Activated CD4-positive, alpha-beta memory T cell treated with anti-CD3 and anti-CD28 coated beads, Interleukin-2, amount 10 ng/mL, durations not matched to agents 7 days and 5 days (primary cell): ENCODE data around the gene SEZ6L. TPM values are rescaled to one million over a fixed set of nuclear protein-coding genes. Genes with fewer than 3 reads are reported as not detected.

Experiments
- CTCF ChIA-PET: fragments of 350-600 bp; sonication (Branson Sonifier 250); formaldehyde crosslinking; loops from one replicate; lab custom pipeline; 2021; ENCODE audit warnings: antibody characterized with exemption, inconsistent platforms; lab: Charles Lee
- POLR2A ChIA-PET: fragments of 350-600 bp; sonication (Branson Sonifier 250); formaldehyde crosslinking; loops from one replicate; lab custom pipeline; 2021; ENCODE audit warnings: antibody characterized with exemption; lab: Charles Lee
- DNase-seq: peaks from one replicate; pipeline ENCODE4 v3.0.0-alpha.2; 2020
- H3K27ac Mint-ChIP-seq: one replicate; pipeline ENCODE4 v1.8.0; 2021; ENCODE audit warnings: mild to moderate bottlenecking, mixed read lengths
- H3K27me3 Mint-ChIP-seq: one replicate; pipeline ENCODE4 v1.8.0; 2021; ENCODE audit warnings: mixed read lengths
- H3K36me3 Mint-ChIP-seq: one replicate; pipeline ENCODE4 v1.8.0; 2021; ENCODE audit warnings: low read depth, mixed read lengths
- H3K4me1 Mint-ChIP-seq: one replicate; pipeline ENCODE4 v1.8.0; 2021; ENCODE audit warnings: mixed read lengths
- H3K4me3 Mint-ChIP-seq: one replicate; pipeline ENCODE4 v1.8.0; 2021; ENCODE audit warnings: mild to moderate bottlenecking, mixed read lengths
- H3K9me3 Mint-ChIP-seq: one replicate; pipeline ENCODE4 v1.8.0; 2021; ENCODE audit warnings: mixed read lengths
- total RNA-seq, 2 experiments: library from RNA; stranded (reverse); gene quantifications; one replicate each; pipeline ENCODE4 v1.2.3, GENCODE V29; 2021

SEZ6L gene
- total RNA-seq, 2 experiments from 2014 or later: not detected

DNA sequence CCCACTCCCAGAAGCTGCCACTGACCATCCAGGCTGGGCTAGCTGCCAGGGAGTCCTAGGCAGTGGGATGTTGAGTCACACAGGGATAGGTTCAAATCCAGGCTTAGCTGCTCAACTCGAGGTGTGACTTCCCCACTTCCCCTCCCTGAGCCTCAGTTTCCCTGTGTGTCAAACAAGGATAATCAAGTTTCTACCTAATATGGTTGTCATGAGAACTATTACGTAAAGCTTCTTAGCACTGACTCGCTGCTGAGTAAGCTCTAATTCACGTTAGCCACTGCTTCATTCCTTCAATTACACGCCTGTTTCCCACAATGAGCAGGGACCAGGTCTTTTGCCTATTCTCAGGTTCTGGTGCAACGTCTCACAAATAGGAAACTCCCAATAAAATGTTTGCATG is 67.7 kb downstream of the SEZ6L start:
- peaks cover 3% of the 10 kb centered on the region for H3K27me3 Mint-ChIP-seq
- ChIA-PET POLR2A (no interaction called here), CTCF (no interaction called here)
- DNase-seq: no peak
- no peaks in the 10 kb centered on the region for H3K4me1 Mint-ChIP-seq
- no peaks in the 10 kb centered on the region for H3K36me3 Mint-ChIP-seq
- no peak overlapping the region for H3K27ac Mint-ChIP-seq
- H3K9me3 Mint-ChIP-seq: no peaks in the 10 kb centered on the region
- no peak overlapping the region for H3K4me3 Mint-ChIP-seq

DNA sequence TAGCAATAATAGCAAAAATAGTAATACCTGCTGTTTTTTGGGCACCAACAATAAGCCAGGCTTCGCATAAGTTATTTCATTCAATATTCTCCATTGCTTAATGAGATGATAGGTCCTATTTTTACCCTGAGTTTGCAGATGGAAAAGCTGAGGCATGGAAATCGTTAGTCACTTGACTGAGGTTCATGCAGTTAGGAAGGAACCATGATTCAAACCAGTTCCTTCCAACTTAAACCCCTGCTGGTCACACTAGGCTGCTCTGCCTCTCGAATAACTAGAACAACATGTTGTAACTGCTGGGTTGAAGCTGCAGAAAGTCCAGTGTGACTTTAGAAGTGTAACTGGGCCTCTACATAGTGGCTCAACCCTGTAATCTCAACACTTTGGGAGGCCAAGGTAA is 69.3 kb downstream of the SEZ6L start:
- DNase-seq: no peak
- H3K4me1 Mint-ChIP-seq: no peaks in the 10 kb centered on the region
- ChIA-PET CTCF (no interaction called here), POLR2A (no interaction called here)
- H3K9me3 Mint-ChIP-seq: no peaks in the 10 kb centered on the region
- H3K36me3 Mint-ChIP-seq: no peaks in the 10 kb centered on the region
- H3K27ac Mint-ChIP-seq: no peak overlapping the region
- H3K4me3 Mint-ChIP-seq: no peak overlapping the region
- peaks cover 2% of the 10 kb centered on the region for H3K27me3 Mint-ChIP-seq

DNA sequence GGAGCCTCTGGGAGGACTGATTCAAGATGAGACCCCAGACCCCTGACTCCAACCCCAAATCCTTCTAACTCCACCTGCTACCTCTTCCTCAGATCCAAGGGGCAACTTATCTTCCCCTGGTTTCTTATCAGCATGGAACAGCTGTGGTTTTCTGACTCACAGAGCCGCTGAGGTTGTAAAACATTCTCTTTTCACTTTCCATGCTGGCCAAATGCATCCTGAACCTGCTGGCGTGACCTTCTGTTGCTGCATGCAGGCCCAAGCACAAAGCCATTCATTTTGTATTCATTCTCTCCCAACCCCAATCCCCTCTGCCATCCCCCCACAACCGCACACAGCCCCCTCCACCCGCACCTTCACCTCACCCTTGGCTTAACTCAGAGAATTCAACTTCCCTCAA is 70.3 kb downstream of the SEZ6L start:
- no peaks in the 10 kb centered on the region for H3K27me3 Mint-ChIP-seq
- H3K4me3 Mint-ChIP-seq: no peak overlapping the region
- H3K4me1 Mint-ChIP-seq: no peaks in the 10 kb centered on the region
- ChIA-PET POLR2A (no interaction called here), CTCF (no interaction called here)
- no peaks in the 10 kb centered on the region for H3K9me3 Mint-ChIP-seq
- H3K36me3 Mint-ChIP-seq: no peaks in the 10 kb centered on the region
- no peak overlapping the region for H3K27ac Mint-ChIP-seq
- DNase-seq: no peak

DNA sequence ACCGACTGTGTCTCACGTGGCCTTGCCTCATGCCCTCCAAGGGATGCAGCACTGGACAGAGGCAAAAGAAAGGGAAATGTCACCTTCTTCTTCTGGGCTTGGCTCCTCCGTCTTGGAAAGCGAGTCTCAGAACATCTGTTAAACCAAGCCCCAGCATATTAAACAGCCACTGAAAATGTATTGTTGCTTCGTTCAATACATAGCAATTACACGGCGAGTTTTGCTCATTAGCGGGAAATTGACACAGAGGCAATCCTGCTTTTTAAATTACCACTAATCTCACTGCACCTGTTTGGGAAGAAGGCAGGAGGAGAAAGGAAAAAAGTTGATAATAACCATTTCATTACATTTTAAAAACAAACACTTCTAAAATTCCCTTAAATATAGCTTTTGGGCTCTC is 72.1 kb downstream of the SEZ6L start:
- CTCF ChIA-PET: no interaction called here
- DNase-seq: no peak
- no peak overlapping the region for H3K27ac Mint-ChIP-seq

GRCh38 chr22:26245001-26245400 is 75.7 kb downstream of the SEZ6L start:
- Mint-ChIP-seq H3K4me3 (no peak overlapping the region), H3K9me3 (no peaks in the 10 kb centered on the region), H3K27me3 (peaks cover 7% of the 10 kb centered on the region), H3K27ac (no peak overlapping the region), H3K36me3 (no peaks in the 10 kb centered on the region), H3K4me1 (no peaks in the 10 kb centered on the region)
- POLR2A ChIA-PET: no interaction called here
- no peak for DNase-seq
- CTCF ChIA-PET: no interaction called here

More for the DNA sequence above, 72.1 kb downstream of the SEZ6L start:
- Mint-ChIP-seq H3K27me3 (no peaks in the 10 kb centered on the region), H3K4me1 (no peaks in the 10 kb centered on the region), H3K36me3 (no peaks in the 10 kb centered on the region), H3K4me3 (no peak overlapping the region), H3K9me3 (no peaks in the 10 kb centered on the region)
- POLR2A ChIA-PET: no interaction called here

DNA sequence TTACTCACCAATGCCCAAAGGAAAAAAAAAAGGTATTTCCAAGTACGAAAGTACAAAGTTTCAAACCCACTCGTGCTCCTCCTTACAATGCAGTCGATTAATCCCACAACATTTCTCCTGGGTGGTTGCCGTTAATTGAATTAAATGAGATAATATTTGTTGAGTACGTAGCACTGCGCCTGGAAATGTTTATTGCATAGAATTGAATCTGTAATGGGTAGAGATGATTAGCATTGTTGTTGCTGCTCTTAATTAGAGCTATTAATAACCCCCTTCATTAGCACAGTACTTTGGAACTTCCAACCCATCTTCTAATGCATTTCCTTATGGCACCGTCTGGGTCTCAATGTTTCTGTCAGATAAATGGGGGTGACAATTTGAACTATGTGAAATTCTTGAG is 77.3 kb downstream of the SEZ6L start:
- Mint-ChIP-seq H3K9me3 (no peaks in the 10 kb centered on the region), H3K27me3 (peaks cover 11% of the 10 kb centered on the region), H3K4me1 (no peaks in the 10 kb centered on the region), H3K27ac (no peak overlapping the region), H3K36me3 (no peaks in the 10 kb centered on the region), H3K4me3 (no peak overlapping the region)
- ChIA-PET CTCF (no interaction called here), POLR2A (no interaction called here)
- no peak for DNase-seq

DNA sequence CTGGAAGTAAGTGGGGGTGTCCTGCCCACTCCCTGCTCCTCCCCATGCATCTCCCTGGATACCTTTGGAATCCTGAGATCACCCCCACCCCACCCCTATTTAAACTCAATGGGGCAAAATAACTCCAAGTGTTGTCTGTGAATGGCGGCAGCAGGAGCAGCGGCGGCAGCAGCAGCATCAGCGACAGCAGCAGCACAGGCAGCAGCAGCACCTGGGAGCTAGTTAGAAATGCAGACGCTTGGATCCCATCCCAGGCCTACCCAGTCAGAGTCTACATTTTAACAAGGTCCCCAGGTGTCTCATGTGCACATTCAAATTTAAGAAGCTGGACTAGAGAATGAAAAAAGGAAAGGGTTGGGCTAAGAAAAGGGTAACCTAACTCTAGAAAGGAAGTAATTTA is 82.6 kb downstream of the SEZ6L start:
- Mint-ChIP-seq H3K9me3 (no peaks in the 10 kb centered on the region), H3K27me3 (peaks cover 14% of the 10 kb centered on the region), H3K36me3 (no peaks in the 10 kb centered on the region), H3K27ac (no peak overlapping the region), H3K4me3 (no peak overlapping the region), H3K4me1 (no peaks in the 10 kb centered on the region)
- no peak for DNase-seq
- ChIA-PET POLR2A (no interaction called here), CTCF (no interaction called here)

DNA sequence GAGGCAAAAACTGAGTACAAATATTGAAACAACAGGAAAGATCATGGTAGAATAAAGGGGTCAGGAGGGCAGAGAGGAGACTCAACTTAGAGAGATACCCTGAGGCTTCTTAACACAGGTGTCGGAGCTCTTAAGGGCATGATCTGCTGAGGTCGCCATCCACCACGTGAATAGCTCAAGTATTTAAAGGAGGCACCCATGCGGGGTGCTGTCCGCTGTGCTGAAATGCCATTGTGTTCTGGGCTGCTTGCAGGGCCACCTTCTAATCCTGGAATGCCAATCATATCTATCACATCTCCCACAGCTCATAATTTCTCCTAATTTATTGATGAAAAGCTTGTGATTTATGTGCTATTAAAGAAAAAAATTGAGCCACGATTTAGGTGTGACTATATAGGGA is 90.2 kb downstream of the SEZ6L start:
- peak; percentile 22 for DNase-seq
- H3K27me3 Mint-ChIP-seq: peaks cover 10% of the 10 kb centered on the region
- no peak overlapping the region for H3K4me3 Mint-ChIP-seq
- H3K27ac Mint-ChIP-seq: no peak overlapping the region
- no peaks in the 10 kb centered on the region for H3K9me3 Mint-ChIP-seq
- no peaks in the 10 kb centered on the region for H3K36me3 Mint-ChIP-seq
- CTCF ChIA-PET: no interaction called here
- no peaks in the 10 kb centered on the region for H3K4me1 Mint-ChIP-seq
- POLR2A ChIA-PET: no interaction called here

DNA sequence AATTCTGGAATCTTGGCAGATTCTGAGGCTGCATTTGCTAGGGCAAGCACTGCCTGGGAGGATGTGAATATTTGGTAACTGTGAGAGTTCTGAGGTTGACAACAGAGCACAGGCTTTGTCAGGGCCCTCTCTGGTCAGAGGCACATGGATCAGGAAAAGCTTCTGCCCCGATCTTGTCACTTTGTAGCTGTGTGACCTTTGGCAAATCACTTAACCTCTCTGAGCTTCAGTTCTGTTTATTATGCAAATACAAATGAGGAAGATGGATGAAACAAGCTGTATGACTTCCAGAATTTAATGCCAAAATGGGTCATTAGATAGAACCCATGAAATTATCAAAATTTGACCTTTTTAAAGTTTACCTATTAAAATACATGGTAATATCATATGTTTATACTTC is 94.9 kb downstream of the SEZ6L start:
- no peak overlapping the region for H3K27ac Mint-ChIP-seq
- H3K4me1 Mint-ChIP-seq: no peaks in the 10 kb centered on the region
- no peak overlapping the region for H3K4me3 Mint-ChIP-seq
- CTCF ChIA-PET: no interaction called here
- POLR2A ChIA-PET: no interaction called here
- H3K36me3 Mint-ChIP-seq: no peaks in the 10 kb centered on the region
- H3K27me3 Mint-ChIP-seq: peaks cover 12% of the 10 kb centered on the region
- DNase-seq: no peak
- H3K9me3 Mint-ChIP-seq: no peaks in the 10 kb centered on the region

GRCh38 chr22:26265281-26265680 is 96.0 kb downstream of the SEZ6L start:
- ChIA-PET CTCF (no interaction called here), POLR2A (no interaction called here)
- Mint-ChIP-seq H3K9me3 (no peaks in the 10 kb centered on the region), H3K4me1 (no peaks in the 10 kb centered on the region), H3K27ac (no peak overlapping the region), H3K36me3 (no peaks in the 10 kb centered on the region), H3K27me3 (peaks cover 12% of the 10 kb centered on the region), H3K4me3 (no peak overlapping the region)
- no peak for DNase-seq

DNA sequence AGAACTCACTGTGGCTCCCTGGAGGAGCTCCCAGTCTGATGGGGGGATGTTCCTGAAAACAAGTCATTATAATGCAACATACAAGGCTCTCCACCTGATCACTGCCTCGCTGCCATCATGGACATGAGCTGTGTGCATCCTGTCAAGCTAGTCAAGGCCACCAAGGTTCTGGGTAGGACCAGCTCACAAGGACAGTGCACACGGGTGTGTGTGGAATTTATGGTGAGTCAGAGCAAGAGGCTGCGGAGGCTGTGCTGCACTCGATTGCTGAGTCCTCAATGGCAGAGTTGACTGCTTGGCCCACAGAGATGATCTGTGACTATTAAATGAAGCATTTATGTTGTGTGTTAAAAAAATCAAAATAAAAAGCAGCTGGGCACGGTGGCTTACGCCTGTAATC is 96.6 kb downstream of the SEZ6L start:
- no peaks in the 10 kb centered on the region for H3K36me3 Mint-ChIP-seq
- CTCF ChIA-PET: no interaction called here
- POLR2A ChIA-PET: no interaction called here
- no peak overlapping the region for H3K27ac Mint-ChIP-seq
- H3K27me3 Mint-ChIP-seq: peaks cover 12% of the 10 kb centered on the region
- DNase-seq: no peak
- H3K9me3 Mint-ChIP-seq: no peaks in the 10 kb centered on the region
- no peaks in the 10 kb centered on the region for H3K4me1 Mint-ChIP-seq
- no peak overlapping the region for H3K4me3 Mint-ChIP-seq

DNA sequence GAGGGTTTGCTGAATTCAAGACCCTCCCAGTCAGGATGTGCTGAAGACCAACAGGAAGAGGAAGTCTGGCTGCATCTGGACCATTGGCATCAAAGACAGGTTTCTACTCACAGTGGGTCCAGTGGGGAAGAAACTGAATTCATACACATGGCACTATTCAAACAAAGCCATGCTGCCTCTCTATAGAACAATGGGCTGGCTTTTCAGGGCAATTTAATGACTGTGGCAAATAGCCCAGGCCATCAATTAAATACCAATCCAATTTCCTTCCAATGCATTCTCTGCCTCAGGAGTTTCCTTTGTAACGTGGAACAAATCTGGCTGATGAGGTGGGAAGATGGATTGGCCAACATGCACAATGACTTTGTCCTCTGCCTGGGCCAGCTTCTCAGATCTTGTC is 98.6 kb downstream of the SEZ6L start:
- Mint-ChIP-seq H3K27ac (no peak overlapping the region), H3K36me3 (no peaks in the 10 kb centered on the region), H3K9me3 (no peaks in the 10 kb centered on the region), H3K27me3 (peaks cover 14% of the 10 kb centered on the region), H3K4me3 (no peak overlapping the region), H3K4me1 (no peaks in the 10 kb centered on the region)
- ChIA-PET POLR2A (no interaction called here), CTCF (no interaction called here)
- no peak for DNase-seq

DNA sequence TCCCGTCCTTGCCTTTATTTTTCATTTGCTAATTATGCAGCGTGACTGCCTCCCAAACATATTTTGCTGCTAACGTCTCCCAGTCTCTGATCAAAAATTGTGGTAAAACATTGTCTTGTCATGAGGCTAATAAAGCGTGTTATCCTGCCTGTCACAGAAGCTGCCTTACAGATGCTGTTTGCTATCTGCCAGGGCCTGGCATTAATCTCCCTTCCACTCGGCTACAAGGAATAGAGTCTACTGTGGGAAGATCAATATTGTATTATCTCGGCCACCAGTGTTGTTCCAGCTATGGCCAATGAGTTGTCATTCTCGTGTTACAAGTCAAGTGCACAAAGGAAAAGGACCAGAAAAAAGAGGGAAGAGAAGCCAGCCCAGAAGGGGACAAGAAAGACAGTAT is 100.3 kb downstream of the SEZ6L start:
- Mint-ChIP-seq H3K36me3 (no peaks in the 10 kb centered on the region), H3K4me3 (no peak overlapping the region), H3K4me1 (no peaks in the 10 kb centered on the region), H3K9me3 (no peaks in the 10 kb centered on the region), H3K27ac (no peak overlapping the region), H3K27me3 (peaks cover 9% of the 10 kb centered on the region)
- no peak for DNase-seq
- POLR2A ChIA-PET: no interaction called here
- CTCF ChIA-PET: no interaction called here

DNA sequence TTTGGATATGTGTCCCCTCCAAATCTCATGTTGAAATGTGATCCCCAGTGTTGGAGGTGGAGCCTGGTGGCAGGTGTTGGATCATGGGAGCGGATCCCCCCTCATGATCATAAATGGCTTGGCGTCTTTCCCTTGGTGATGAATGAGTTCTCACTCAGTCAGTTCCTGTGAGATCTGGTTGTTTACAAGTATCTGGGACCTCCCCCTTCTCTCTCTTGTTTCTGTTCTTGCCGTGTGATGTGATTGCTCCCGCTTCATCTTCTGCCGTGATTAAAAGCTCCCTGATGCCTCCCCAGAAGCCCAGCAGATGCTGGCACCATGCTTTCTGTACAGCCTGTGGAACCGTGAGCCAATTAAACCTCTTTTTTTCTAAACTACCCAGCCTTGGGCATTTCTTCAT is 102.2 kb downstream of the SEZ6L start:
- peaks cover 8% of the 10 kb centered on the region for H3K27me3 Mint-ChIP-seq
- ChIA-PET POLR2A (no interaction called here), CTCF (no interaction called here)
- no peak overlapping the region for H3K4me3 Mint-ChIP-seq
- no peak for DNase-seq
- H3K4me1 Mint-ChIP-seq: no peaks in the 10 kb centered on the region
- H3K36me3 Mint-ChIP-seq: no peaks in the 10 kb centered on the region
- H3K27ac Mint-ChIP-seq: no peak overlapping the region
- no peaks in the 10 kb centered on the region for H3K9me3 Mint-ChIP-seq
